GM23248 (cell line): Measurements from ENCODE around the gene DPP6.

Experiments used
- EZH2 ChIP-seq: fragments of 200-600 bp; sonication (generic); IDR thresholded peaks from 2 replicates; pipeline ENCODE4 v1.6.1; 2018; ENCODE audit warnings: antibody characterized with exemption, mild to moderate bottlenecking; ENCODE audit not compliant: insufficient read depth, poor library complexity, severe bottlenecking
- EZH2phosphoT487 ChIP-seq: fragments of 200-600 bp; sonication (generic); IDR thresholded peaks from 2 replicates; pipeline ENCODE4 v1.6.1; 2018; ENCODE audit warnings: antibody characterized with exemption, moderate library complexity, mild to moderate bottlenecking, low read depth; ENCODE audit not compliant: insufficient read depth

GRCh38 chr7:154770361-154770760 is 718.2 kb downstream of the DPP6 start:
- TF ChIP-seq EZH2 (no peak), EZH2phosphoT487 (no peak)
